ENCODE data around the gene PKD1.

DNA sequence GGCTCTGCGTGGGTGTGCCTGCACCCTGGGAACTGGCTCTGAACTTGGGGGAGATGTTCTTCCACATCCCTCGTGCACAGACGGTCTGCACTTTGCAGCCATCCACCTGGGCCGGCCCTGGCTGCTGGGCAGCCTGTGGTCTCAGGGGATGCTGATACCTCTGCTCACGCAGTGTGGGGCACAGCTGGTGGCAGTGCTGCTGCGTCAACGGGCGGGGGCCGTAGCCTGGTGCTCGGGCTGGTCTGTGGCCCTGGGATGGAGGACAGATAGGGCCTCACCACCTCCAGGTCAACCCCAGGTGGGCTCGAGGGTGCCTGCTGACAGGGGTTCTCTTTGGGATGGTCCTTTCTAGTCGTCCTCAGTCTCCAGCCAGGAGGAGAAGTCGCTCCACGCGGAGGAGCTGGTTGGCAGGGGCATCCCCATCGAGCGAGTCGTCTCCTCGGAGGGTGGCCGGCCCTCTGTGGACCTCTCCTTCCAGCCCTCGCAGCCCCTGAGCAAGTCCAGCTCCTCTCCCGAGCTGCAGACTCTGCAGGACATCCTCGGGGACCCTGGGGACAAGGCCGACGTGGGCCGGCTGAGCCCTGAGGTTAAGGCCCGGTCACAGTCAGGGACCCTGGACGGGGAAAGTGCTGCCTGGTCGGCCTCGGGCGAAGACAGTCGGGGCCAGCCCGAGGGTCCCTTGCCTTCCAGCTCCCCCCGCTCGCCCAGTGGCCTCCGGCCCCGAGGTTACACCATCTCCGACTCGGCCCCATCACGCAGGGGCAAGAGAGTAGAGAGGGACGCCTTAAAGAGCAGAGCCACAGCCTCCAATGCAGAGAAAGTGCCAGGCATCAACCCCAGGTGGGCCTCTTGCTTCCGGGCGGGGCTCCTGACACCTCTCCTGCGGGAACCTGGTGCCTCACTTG, 51.6 kb downstream of the PKD1 start:
- TF ChIP-seq, protein P1, sequence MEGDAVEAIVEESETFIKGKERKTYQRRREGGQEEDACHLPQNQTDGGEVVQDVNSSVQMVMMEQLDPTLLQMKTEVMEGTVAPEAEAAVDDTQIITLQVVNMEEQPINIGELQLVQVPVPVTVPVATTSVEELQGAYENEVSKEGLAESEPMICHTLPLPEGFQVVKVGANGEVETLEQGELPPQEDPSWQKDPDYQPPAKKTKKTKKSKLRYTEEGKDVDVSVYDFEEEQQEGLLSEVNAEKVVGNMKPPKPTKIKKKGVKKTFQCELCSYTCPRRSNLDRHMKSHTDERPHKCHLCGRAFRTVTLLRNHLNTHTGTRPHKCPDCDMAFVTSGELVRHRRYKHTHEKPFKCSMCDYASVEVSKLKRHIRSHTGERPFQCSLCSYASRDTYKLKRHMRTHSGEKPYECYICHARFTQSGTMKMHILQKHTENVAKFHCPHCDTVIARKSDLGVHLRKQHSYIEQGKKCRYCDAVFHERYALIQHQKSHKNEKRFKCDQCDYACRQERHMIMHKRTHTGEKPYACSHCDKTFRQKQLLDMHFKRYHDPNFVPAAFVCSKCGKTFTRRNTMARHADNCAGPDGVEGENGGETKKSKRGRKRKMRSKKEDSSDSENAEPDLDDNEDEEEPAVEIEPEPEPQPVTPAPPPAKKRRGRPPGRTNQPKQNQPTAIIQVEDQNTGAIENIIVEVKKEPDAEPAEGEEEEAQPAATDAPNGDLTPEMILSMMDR (IDR thresholded peaks at IDR 0.05), result no peak
- no peak for TF ChIP-seq ZFX (IDR thresholded peaks at IDR 0.05; ENCODE audit: borderline replicate concordance)
